Hepatocyte (in vitro differentiated cells): ENCODE results near the gene ACIN1. TPM values are rescaled to one million over a fixed set of nuclear protein-coding genes. Genes with fewer than 3 reads are reported as not detected.

Experiments used
- DNase-seq: peaks from one replicate; pipeline ENCODE4 v3.0.0-alpha.2; 2016; ENCODE audit warnings: low spot score
- H2AFZ ChIP-seq: fragments of 200-600 bp; sonication (generic); 2 replicates; pipeline ENCODE4 v1.6.0; 2016; ENCODE audit warnings: antibody characterized with exemption, mild to moderate bottlenecking
- H3K27ac ChIP-seq: fragments of 200-600 bp; sonication (generic); 2 replicates; pipeline ENCODE4 v1.5.1; 2016; ENCODE audit warnings: mild to moderate bottlenecking
- H3K27me3 ChIP-seq: fragments of 200-600 bp; sonication (generic); 2 replicates; pipeline ENCODE4 v1.6.1; 2016
- H3K36me3 ChIP-seq: fragments of 200-600 bp; sonication (generic); replicated peaks from 2 replicates; pipeline ENCODE4 v1.5.1; 2016; ENCODE audit warnings: low read depth; ENCODE audit not compliant: insufficient read depth
- H3K4me1 ChIP-seq: fragments of 200-600 bp; sonication (generic); 2 replicates; pipeline ENCODE4 v1.5.1; 2016; ENCODE audit warnings: mild to moderate bottlenecking, moderate library complexity; ENCODE audit not compliant: insufficient read depth
- H3K4me2 ChIP-seq: fragments of 200-600 bp; sonication (generic); 2 replicates; pipeline ENCODE4 v1.6.0; 2016
- H3K4me3 ChIP-seq: fragments of 200-600 bp; sonication (generic); 2 replicates; pipeline ENCODE4 v1.5.1; 2016; ENCODE audit warnings: mild to moderate bottlenecking
- H3K79me2 ChIP-seq: fragments of 200-600 bp; sonication (generic); 2 replicates; pipeline ENCODE4 v1.6.0; 2017; ENCODE audit warnings: mild to moderate bottlenecking
- H3K9me2 ChIP-seq: fragments of 200-600 bp; sonication (generic); replicated peaks from 2 replicates; pipeline ENCODE4 v1.6.0; 2017; ENCODE audit warnings: mild to moderate bottlenecking; ENCODE audit not compliant: insufficient read depth
- H3K9me3 ChIP-seq: fragments of 200-600 bp; sonication (generic); 2 replicates; pipeline ENCODE4 v1.5.1; 2016; ENCODE audit warnings: low read depth, mild to moderate bottlenecking
- H4K20me1 ChIP-seq: fragments of 200-600 bp; sonication (generic); 2 replicates; pipeline ENCODE4 v1.6.0; 2016; ENCODE audit warnings: mild to moderate bottlenecking; ENCODE audit not compliant: insufficient read depth, poor library complexity, severe bottlenecking
- CTCF ChIP-seq: fragments of 200-600 bp; sonication (generic); IDR thresholded peaks from 2 replicates; pipeline ENCODE4 v1.5.1; 2016; ENCODE audit warnings: antibody characterized with exemption, mild to moderate bottlenecking; ENCODE audit not compliant: poor library complexity
- EZH2 ChIP-seq: fragments of 200-600 bp; sonication (generic); IDR thresholded peaks from 2 replicates; pipeline ENCODE4 v1.6.1; 2016; ENCODE audit warnings: antibody characterized with exemption, mild to moderate bottlenecking, borderline replicate concordance
- EZH2phosphoT487 ChIP-seq: fragments of 200-600 bp; sonication (generic); IDR thresholded peaks from one replicate; pipeline ENCODE4 v1.6.1; 2018; ENCODE audit warnings: antibody characterized with exemption, mild to moderate bottlenecking, low read depth, moderate library complexity; ENCODE audit not compliant: unreplicated experiment, severe bottlenecking
- WGBS: methylation state at CpG from one replicate; pipeline ENCODE4 v1.1.6; 2016; ENCODE audit warnings: low lambda C conversion rate; ENCODE audit errors: missing lambda C conversion rate; 5-methylcytosine and 5-hydroxymethylcytosine counted together
- polyA plus RNA-seq: library from polyadenylated mRNA; unstranded; fragments of >200 nt; fragmentation: Nextera tagmentation; extraction: Ambion mirVana; gene quantifications from 2 replicates; pipeline ENCODE4 v1.2.1, GENCODE V29; 2016
- total RNA-seq: library from RNA; depleted of rRNA; stranded (reverse); fragments of >200 nt; gene quantifications from 2 replicates; pipeline ENCODE4 v1.2.3, GENCODE V29; 2014

The ACIN1 gene
- total and polyA plus RNA-seq, 2 experiments from 2014 or later, result 44.3 to 108 TPM

- Histone ChIP-seq H3K9me2 (no peaks in the 10 kb centered on the region), H3K4me2 (no peak overlapping the region), H3K4me1 (peaks cover 22% of the 10 kb centered on the region), H3K36me3 (no peaks in the 10 kb centered on the region), H3K4me3 (no peak overlapping the region), H2AFZ (no peak overlapping the region), H3K27me3 (no peaks in the 10 kb centered on the region), H3K27ac (no peak overlapping the region), H3K79me2 (peaks cover 3% of the 10 kb centered on the region), H4K20me1 (no peaks in the 10 kb centered on the region), H3K9me3 (no peaks in the 10 kb centered on the region)
- no peak for DNase-seq
- TF ChIP-seq EZH2phosphoT487, result no peak
- TF ChIP-seq CTCF, result no peak
- no peak for TF ChIP-seq EZH2
- WGBS, result 93% methylated on average over 22 of the region's 32 CpGs
Measured at GRCh38 chr14:23058654-23059504, 36.1 kb downstream of the ACIN1 start.

GRCh38 chr14:23057757-23058653 lies 36.9 kb downstream of the ACIN1 start:
- peak overlapping the region; percentile 99 for H3K4me2 ChIP-seq
- WGBS, result 3% methylated on average over 44 of the region's 51 CpGs
- H3K9me2 ChIP-seq, result no peaks in the 10 kb centered on the region
- TF ChIP-seq CTCF (peak; percentile 86), EZH2 (no peak)
- H3K27me3 ChIP-seq, result no peaks in the 10 kb centered on the region
- H4K20me1 ChIP-seq, result no peaks in the 10 kb centered on the region
- peak overlapping the region; percentile 69 for H3K4me3 ChIP-seq
- H3K27ac ChIP-seq, result peak overlapping the region; percentile 84
- no peak overlapping the region for H2AFZ ChIP-seq
- peaks cover 21% of the 10 kb centered on the region for H3K4me1 ChIP-seq
- no peaks in the 10 kb centered on the region for H3K36me3 ChIP-seq
- H3K79me2 ChIP-seq, result peaks cover 3% of the 10 kb centered on the region
- H3K9me3 ChIP-seq, result no peaks in the 10 kb centered on the region
- DNase-seq, result peak; percentile 94

GRCh38 chr14:23056956-23057756 lies 37.8 kb downstream of the ACIN1 start, which contains the start of gene CDH24:
Gene CDH24, minus strand, starts transcription at chr14:23057520. Its CDS starts 1,787 bp downstream, at chr14:23055733.
- Histone ChIP-seq H3K79me2 (no peaks in the 10 kb centered on the region), H2AFZ (peak within 1 kb of the TSS; percentile 84), H3K4me2 (peak within 1 kb of the TSS; percentile 99), H3K27ac (peak within 1 kb of the TSS; percentile 84), H3K36me3 (no peaks in the 10 kb centered on the region), H3K27me3 (no peaks in the 10 kb centered on the region), H3K4me3 (peak within 1 kb of the TSS; percentile 87), H3K9me3 (no peaks in the 10 kb centered on the region), H3K4me1 (peaks cover 13% of the 10 kb centered on the region), H3K9me2 (no peaks in the 10 kb centered on the region), H4K20me1 (no peaks in the 10 kb centered on the region)
- no peak for TF ChIP-seq EZH2phosphoT487
- TF ChIP-seq EZH2, result no peak
- WGBS, result 6% methylated on average over 24 of the region's 73 CpGs
- peak; percentile 89 for DNase-seq
